ENCODE data around the gene DEPDC5. TPM values are rescaled to one million over a fixed set of nuclear protein-coding genes. Genes with fewer than 3 reads are reported as not detected.

The DEPDC5 gene
- total and polyA plus RNA-seq, 9 of the 15 experiments (the other 6 are each of a cell fraction or from before 2014, with no cell fraction given): 2.3 to 12.3 (median 10.7) TPM

DNA sequence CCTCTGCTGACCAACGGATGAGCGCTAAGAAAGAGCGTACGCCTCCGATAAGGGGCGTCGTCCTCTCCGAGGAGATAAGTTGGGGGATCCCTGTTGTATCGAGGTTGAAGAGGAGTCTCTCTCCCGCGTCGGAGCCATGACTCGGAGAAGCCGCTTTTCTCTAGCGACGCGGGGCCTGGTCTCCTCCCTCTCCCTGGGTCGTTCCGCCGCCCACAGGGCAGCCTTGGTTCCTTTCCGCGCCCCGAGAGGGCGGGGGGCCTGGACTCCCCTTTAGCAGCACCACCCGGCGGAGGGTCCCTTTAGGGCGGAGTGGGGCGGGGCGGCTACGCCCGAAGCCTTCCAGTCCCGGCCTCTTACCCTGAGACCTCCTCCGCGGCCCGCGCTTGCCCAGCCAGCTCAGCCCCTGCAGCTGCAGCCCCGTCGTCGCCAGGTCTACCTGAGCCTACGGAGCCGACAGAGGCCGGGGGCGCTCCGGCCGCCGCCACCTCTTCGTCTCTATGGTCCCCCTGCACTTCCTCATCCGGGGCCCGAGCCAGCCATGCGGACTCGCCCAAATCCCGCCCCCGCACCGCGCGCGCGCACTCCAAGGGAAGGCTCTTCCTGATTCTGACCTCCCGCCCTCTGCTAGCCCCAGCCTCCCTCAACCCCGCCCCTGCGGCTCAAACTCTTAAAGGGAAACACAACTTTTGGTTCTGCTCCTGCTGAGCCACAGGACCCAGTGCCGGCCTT lies 4.0 kb upstream of the DEPDC5 start, which contains the start of gene PRR14L (continued):
- TF ChIP-seq ESRRA (IDR thresholded peaks at IDR 0.05; ENCODE audit: borderline replicate concordance, low read depth): peak; percentile 57; the same call in 1 of the 2 replicates
- TF ChIP-seq NCOA2 (IDR thresholded peaks at IDR 0.05; ENCODE audit: partially characterized antibody in 2 of 2): no peak
- TF ChIP-seq ZNF696 (CRISPR knock-in tag; conservative IDR thresholded peaks at IDR 0.05): no peak
- TF ChIP-seq, protein P1, sequence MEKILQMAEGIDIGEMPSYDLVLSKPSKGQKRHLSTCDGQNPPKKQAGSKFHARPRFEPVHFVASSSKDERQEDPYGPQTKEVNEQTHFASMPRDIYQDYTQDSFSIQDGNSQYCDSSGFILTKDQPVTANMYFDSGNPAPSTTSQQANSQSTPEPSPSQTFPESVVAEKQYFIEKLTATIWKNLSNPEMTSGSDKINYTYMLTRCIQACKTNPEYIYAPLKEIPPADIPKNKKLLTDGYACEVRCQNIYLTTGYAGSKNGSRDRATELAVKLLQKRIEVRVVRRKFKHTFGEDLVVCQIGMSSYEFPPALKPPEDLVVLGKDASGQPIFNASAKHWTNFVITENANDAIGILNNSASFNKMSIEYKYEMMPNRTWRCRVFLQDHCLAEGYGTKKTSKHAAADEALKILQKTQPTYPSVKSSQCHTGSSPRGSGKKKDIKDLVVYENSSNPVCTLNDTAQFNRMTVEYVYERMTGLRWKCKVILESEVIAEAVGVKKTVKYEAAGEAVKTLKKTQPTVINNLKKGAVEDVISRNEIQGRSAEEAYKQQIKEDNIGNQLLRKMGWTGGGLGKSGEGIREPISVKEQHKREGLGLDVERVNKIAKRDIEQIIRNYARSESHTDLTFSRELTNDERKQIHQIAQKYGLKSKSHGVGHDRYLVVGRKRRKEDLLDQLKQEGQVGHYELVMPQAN (IDR thresholded peaks at IDR 0.05; ENCODE audit: borderline replicate concordance): 0 out of 2 replicates have a peak, but pooled peaks have one; percentile 66
- TF ChIP-seq, protein P2, sequence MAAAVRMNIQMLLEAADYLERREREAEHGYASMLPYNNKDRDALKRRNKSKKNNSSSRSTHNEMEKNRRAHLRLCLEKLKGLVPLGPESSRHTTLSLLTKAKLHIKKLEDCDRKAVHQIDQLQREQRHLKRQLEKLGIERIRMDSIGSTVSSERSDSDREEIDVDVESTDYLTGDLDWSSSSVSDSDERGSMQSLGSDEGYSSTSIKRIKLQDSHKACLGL (CRISPR knock-in tag; IDR thresholded peaks at IDR 0.05; ENCODE audit: borderline replicate concordance, poor library complexity, severe bottlenecking): no peak
- TF ChIP-seq PRMT5 (CRISPR knock-in tag; IDR thresholded peaks at IDR 0.05): no peak
- TF ChIP-seq ZBTB17 (CRISPR knock-in tag; IDR thresholded peaks at IDR 0.05): no peak
- TF ChIP-seq PRPF4 (IDR thresholded peaks at IDR 0.05; ENCODE audit: insufficient read depth, low read depth, low read length, poor library complexity, severe bottlenecking): no peak
- TF ChIP-seq, protein P3, sequence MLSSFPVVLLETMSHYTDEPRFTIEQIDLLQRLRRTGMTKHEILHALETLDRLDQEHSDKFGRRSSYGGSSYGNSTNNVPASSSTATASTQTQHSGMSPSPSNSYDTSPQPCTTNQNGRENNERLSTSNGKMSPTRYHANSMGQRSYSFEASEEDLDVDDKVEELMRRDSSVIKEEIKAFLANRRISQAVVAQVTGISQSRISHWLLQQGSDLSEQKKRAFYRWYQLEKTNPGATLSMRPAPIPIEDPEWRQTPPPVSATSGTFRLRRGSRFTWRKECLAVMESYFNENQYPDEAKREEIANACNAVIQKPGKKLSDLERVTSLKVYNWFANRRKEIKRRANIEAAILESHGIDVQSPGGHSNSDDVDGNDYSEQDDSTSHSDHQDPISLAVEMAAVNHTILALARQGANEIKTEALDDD (IDR thresholded peaks at IDR 0.05): no peak
- TF ChIP-seq, protein P4, sequence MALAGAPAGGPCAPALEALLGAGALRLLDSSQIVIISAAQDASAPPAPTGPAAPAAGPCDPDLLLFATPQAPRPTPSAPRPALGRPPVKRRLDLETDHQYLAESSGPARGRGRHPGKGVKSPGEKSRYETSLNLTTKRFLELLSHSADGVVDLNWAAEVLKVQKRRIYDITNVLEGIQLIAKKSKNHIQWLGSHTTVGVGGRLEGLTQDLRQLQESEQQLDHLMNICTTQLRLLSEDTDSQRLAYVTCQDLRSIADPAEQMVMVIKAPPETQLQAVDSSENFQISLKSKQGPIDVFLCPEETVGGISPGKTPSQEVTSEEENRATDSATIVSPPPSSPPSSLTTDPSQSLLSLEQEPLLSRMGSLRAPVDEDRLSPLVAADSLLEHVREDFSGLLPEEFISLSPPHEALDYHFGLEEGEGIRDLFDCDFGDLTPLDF (CRISPR knock-in tag; IDR thresholded peaks at IDR 0.05): peak; percentile 41; the same call in 1 of the 2 replicates
- no peak for TF ChIP-seq SLC30A9 (CRISPR knock-in tag; IDR thresholded peaks at IDR 0.05)
- TF ChIP-seq PHB2 (IDR thresholded peaks at IDR 0.05; ENCODE audit: low read depth): no peak
- no peak for TF ChIP-seq SMARCE1 (IDR thresholded peaks at IDR 0.05)
- TF ChIP-seq CBX8 (IDR thresholded peaks at IDR 0.05; ENCODE audit: borderline replicate concordance, extremely low read depth, low read depth, low read length, poor library complexity, severe bottlenecking): no peak
- TF ChIP-seq SMAD2 (IDR thresholded peaks at IDR 0.05; ENCODE audit: low read depth, low read length): no peak
- no peak for TF ChIP-seq PYGO2 (tag; IDR thresholded peaks at IDR 0.05)
- TF ChIP-seq TEAD2 (tag; IDR thresholded peaks at IDR 0.05): no peak
- TF ChIP-seq, protein P5, sequence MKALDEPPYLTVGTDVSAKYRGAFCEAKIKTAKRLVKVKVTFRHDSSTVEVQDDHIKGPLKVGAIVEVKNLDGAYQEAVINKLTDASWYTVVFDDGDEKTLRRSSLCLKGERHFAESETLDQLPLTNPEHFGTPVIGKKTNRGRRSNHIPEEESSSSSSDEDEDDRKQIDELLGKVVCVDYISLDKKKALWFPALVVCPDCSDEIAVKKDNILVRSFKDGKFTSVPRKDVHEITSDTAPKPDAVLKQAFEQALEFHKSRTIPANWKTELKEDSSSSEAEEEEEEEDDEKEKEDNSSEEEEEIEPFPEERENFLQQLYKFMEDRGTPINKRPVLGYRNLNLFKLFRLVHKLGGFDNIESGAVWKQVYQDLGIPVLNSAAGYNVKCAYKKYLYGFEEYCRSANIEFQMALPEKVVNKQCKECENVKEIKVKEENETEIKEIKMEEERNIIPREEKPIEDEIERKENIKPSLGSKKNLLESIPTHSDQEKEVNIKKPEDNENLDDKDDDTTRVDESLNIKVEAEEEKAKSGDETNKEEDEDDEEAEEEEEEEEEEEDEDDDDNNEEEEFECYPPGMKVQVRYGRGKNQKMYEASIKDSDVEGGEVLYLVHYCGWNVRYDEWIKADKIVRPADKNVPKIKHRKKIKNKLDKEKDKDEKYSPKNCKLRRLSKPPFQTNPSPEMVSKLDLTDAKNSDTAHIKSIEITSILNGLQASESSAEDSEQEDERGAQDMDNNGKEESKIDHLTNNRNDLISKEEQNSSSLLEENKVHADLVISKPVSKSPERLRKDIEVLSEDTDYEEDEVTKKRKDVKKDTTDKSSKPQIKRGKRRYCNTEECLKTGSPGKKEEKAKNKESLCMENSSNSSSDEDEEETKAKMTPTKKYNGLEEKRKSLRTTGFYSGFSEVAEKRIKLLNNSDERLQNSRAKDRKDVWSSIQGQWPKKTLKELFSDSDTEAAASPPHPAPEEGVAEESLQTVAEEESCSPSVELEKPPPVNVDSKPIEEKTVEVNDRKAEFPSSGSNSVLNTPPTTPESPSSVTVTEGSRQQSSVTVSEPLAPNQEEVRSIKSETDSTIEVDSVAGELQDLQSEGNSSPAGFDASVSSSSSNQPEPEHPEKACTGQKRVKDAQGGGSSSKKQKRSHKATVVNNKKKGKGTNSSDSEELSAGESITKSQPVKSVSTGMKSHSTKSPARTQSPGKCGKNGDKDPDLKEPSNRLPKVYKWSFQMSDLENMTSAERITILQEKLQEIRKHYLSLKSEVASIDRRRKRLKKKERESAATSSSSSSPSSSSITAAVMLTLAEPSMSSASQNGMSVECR (CRISPR knock-in tag; IDR thresholded peaks at IDR 0.05): peak; percentile 69; the same call in 1 of the 2 replicates

Measured in K562 (cell line).